Measurements from ENCODE around the gene JARID2. TPM values are rescaled to one million over a fixed set of nuclear protein-coding genes. Genes with fewer than 3 reads are reported as not detected.

Gene JARID2
- total and polyA plus RNA-seq, 9 of the 15 experiments (the other 6 are each of a cell fraction or from before 2014, with no cell fraction given), result 5.0 to 29.0 (median 15.6) TPM

DNA sequence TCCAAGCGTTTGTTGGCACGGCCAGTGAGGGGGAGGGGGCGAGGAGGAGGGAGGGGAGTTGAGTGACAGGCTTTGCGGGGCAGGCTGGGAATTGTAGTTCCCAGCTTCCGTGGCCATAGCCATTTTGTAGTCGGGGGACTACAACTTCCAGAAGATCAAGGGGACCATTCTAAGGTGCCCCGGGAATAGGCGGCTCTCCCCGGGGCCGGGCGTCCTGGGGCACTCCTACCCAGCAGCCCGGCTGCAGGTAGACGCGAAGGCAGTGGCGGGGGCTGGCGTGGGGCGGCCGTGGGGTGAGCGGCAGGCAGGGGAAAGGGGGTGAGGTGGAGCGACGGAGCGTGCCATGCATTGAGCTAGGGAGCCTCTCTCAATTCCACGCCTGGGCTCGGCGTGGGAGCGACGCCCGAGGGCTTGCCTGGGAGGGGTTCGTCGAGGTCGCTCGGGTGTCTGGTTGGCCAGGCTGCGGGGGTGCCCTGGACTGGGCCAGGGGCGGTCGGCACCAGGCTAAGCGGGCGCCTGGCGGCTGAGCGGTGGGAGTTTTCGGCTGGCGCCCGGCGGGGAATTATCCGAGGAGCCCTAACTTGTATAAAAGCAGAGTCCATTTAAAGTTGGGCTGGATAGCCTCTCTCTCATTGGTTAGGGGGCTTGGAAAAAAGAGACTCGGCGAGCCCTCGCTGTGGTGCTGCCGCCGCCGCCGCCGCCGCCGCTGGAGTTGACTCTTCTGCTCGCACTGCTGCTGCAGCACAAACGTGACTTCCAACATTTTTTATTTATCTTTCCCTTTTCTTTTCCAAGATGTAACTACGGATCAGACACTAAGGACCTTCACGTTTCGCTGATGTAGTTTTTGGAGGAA, at the start of gene JARID2 (continued):
- peak; percentile 38 for TF ChIP-seq RBM25 (IDR thresholded peaks at IDR 0.05; ENCODE audit: low read depth, low read length, severe bottlenecking)
- TF ChIP-seq NR2C1 (IDR thresholded peaks at IDR 0.05), result no peak
- TF ChIP-seq NR2C1 (tag; IDR thresholded peaks at IDR 0.05), result peak; percentile 79
- TF ChIP-seq SRF (CRISPR knock-in tag; IDR thresholded peaks at IDR 0.05), result peak in 1 of 2 experiments; percentile 75; a peak in 2 of 4 replicates
- TF ChIP-seq XRCC5 (IDR thresholded peaks at IDR 0.05; ENCODE audit: low read depth, low read length), result peak; percentile 54; the same call in 1 of the 2 replicates
- TF ChIP-seq, protein P1, sequence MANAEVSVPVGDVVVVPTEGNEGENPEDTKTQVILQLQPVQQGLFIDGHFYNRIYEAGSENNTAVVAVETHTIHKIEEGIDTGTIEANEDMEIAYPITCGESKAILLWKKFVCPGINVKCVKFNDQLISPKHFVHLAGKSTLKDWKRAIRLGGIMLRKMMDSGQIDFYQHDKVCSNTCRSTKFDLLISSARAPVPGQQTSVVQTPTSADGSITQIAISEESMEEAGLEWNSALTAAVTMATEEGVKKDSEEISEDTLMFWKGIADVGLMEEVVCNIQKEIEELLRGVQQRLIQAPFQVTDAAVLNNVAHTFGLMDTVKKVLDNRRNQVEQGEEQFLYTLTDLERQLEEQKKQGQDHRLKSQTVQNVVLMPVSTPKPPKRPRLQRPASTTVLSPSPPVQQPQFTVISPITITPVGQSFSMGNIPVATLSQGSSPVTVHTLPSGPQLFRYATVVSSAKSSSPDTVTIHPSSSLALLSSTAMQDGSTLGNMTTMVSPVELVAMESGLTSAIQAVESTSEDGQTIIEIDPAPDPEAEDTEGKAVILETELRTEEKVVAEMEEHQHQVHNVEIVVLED (CRISPR knock-in tag; IDR thresholded peaks at IDR 0.05), result peak; percentile 50; the same call in 1 of the 2 replicates
- peak; percentile 66 for TF ChIP-seq RBM22 (IDR thresholded peaks at IDR 0.05; ENCODE audit: low read depth, low read length, poor library complexity, severe bottlenecking)
- 0 out of 2 replicates have a peak, but pooled peaks have one; percentile 12 for TF ChIP-seq NFRKB (IDR thresholded peaks at IDR 0.05; ENCODE audit: low read depth)
- peak; percentile 32; the same call in 1 of the 2 replicates for TF ChIP-seq SAFB (IDR thresholded peaks at IDR 0.05; ENCODE audit: borderline replicate concordance, low read depth, low read length)
- TF ChIP-seq RB1 (IDR thresholded peaks at IDR 0.05; ENCODE audit: low read depth), result peak; percentile 84
- peak in 1 of 2 experiments; percentile 53; a peak in 1 of 4 replicates for TF ChIP-seq NONO (IDR thresholded peaks at IDR 0.05; ENCODE audit: low read depth in 2 of 2, low read length in 1 of 2)
- TF ChIP-seq SIN3A (IDR thresholded peaks at IDR 0.05; ENCODE audit: borderline replicate concordance in 2 of 2, control insufficient read depth in 1 of 2, low read depth in 2 of 2, low read length in 2 of 2), result peak; percentile 79 to 80; a peak in 3 of 4 replicates
- TF ChIP-seq TBP (optimal IDR thresholded peaks at IDR 0.05; ENCODE audit: low read depth, low read length), result peak; percentile 90
- no peak; the same call in 1 of the 2 replicates for TF ChIP-seq ZNF12 (CRISPR knock-in tag; IDR thresholded peaks at IDR 0.05)
- TF ChIP-seq FOSL1 (tag; conservative IDR thresholded peaks at IDR 0.05), result peak; percentile 36; the same call in 1 of the 2 replicates
- TF ChIP-seq MCM2 (IDR thresholded peaks at IDR 0.05; ENCODE audit: low read depth), result no peak
- peak; percentile 88 for TF ChIP-seq CREB1 (IDR thresholded peaks at IDR 0.05)
- peak; percentile 75 for TF ChIP-seq CREB1 (CRISPR knock-in tag; IDR thresholded peaks at IDR 0.05)
- TF ChIP-seq ZKSCAN8 (CRISPR knock-in tag; IDR thresholded peaks at IDR 0.05), result no peak
- no peak for TF ChIP-seq ZNF511 (CRISPR knock-in tag; IDR thresholded peaks at IDR 0.05)
- no peak for TF ChIP-seq HNRNPH1 (optimal IDR thresholded peaks at IDR 0.05; ENCODE audit: low read depth, low read length)

Measured in K562 (cell line).